Measurements from ENCODE around the gene NDUFA3. TPM values are rescaled to one million over a fixed set of nuclear protein-coding genes. Genes with fewer than 3 reads are reported as not detected.

The NDUFA3 gene
- total RNA-seq, 1 donor: 10.4 TPM

GRCh38 chr19:54149021-54149812 is 46.6 kb downstream of the NDUFA3 start:
- H3K4me3 ChIP-seq (ENCODE audit: low read depth, low read length): no peak overlapping the region
- DNase-seq (ENCODE audit: low read depth): no peak
- no peak for TF ChIP-seq CTCF (IDR thresholded peaks at IDR 0.05; ENCODE audit: insufficient read depth, low read depth, low read length)

- DNase-seq (ENCODE audit: low read depth): no peak
- no peak for TF ChIP-seq CTCF (IDR thresholded peaks at IDR 0.05; ENCODE audit: insufficient read depth, low read depth, low read length)
These were observed 48.8 kb downstream of the NDUFA3 start for GRCh38 chr19:54151362-54152035.

GRCh38 chr19:54152267-54152666 is 49.6 kb downstream of the NDUFA3 start:
- DNase-seq (ENCODE audit: low read depth): no peak
- no peak for TF ChIP-seq CTCF (IDR thresholded peaks at IDR 0.05; ENCODE audit: insufficient read depth, low read depth, low read length)
- H3K4me3 ChIP-seq (ENCODE audit: low read depth, low read length): no peak overlapping the region

More at GRCh38 chr19:54151362-54152035, 48.8 kb downstream of the NDUFA3 start:
- no peak overlapping the region for H3K4me3 ChIP-seq (ENCODE audit: low read depth, low read length)

- no peak overlapping the region for H3K4me3 ChIP-seq (ENCODE audit: low read depth, low read length)
- no peak for DNase-seq (ENCODE audit: low read depth)
- no peak for TF ChIP-seq CTCF (IDR thresholded peaks at IDR 0.05; ENCODE audit: insufficient read depth, low read depth, low read length)
These were observed 50.3 kb downstream of the NDUFA3 start for GRCh38 chr19:54152878-54153524.

- no peak for DNase-seq (ENCODE audit: low read depth)
- H3K4me3 ChIP-seq (ENCODE audit: low read depth, low read length): no peak overlapping the region
- no peak for TF ChIP-seq CTCF (IDR thresholded peaks at IDR 0.05; ENCODE audit: insufficient read depth, low read depth, low read length)
These were observed 51.2 kb downstream of the NDUFA3 start for GRCh38 chr19:54153731-54154326.

- no peak overlapping the region for H3K4me3 ChIP-seq (ENCODE audit: low read depth, low read length)
- TF ChIP-seq CTCF (IDR thresholded peaks at IDR 0.05; ENCODE audit: insufficient read depth, low read depth, low read length): no peak
- DNase-seq (ENCODE audit: low read depth): no peak
These were observed 52.1 kb downstream of the NDUFA3 start for GRCh38 chr19:54154603-54155345.
